GM11168 (cell line): ENCODE measurements around the gene EHBP1.

ENCODE experiments used
- in situ Hi-C: fragments of 300-500 bp; cut with MboI; formaldehyde crosslinking; loops from one replicate; pipeline ENCODE4 v1.12.0; 2022; ENCODE audit warnings: low sequenced_read_pairs; ENCODE audit not compliant: unreplicated experiment

The EHBP1 gene

GRCh38 chr2:62705007-62705829 is at the start of gene EHBP1:
TSS of gene EHBP1 (plus strand) at chr2:62705713. CDS start at chr2:62707192, 1,479 bp downstream.
- in situ Hi-C loops, result no loop called here

GRCh38 chr2:62657783-62658182 is 47.7 kb upstream of the EHBP1 start:
- in situ Hi-C loops, result no loop called here

DNA sequence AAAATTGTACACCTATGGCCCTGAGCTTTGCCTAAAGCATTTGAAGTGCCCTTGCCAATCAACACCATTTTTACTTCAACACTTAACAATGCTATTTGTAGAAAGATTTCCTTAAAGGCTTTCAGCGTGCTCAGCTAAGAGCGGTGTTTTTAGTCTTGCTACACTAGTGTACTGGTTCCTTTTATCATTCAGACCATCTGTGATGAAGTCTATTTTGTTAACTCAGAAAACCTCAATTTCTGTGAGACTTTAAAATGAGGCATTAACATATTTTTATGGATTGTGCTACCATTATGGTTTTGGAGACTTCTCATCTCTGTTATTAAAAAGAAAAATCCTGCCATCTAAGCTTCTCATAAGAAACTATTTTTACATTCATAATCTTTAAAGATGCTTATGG is 46.6 kb upstream of the EHBP1 start:
- in situ Hi-C loops, result no loop called here

DNA sequence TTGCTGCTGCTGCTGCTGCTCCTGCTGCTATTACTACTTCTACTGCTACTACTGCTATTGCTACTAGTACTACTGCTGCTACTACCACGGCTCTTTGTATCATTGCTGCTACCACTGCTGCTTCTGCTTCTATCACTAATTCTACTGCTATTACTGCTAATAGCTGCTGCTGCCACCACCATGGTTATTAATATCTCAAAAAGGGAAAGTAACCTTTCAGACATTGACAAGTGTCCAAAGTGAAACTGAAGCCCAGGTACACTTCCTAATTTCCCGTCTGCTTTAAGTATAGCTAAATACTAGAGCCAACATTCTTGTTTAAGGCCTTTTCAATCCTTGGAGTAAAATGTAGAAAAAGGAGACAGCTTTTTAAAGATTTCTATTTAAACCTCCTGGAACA is 45.4 kb upstream of the EHBP1 start:
- in situ Hi-C loops, result no loop called here

GRCh38 chr2:62660582-62661262 is 44.8 kb upstream of the EHBP1 start:
- in situ Hi-C loops, result no loop called here

GRCh38 chr2:62661263-62661635 is 44.3 kb upstream of the EHBP1 start:
- in situ Hi-C loops, result no loop called here

- in situ Hi-C loops, result no loop called here
Observed at GRCh38 chr2:62662131-62662530, 43.4 kb upstream of the EHBP1 start.

DNA sequence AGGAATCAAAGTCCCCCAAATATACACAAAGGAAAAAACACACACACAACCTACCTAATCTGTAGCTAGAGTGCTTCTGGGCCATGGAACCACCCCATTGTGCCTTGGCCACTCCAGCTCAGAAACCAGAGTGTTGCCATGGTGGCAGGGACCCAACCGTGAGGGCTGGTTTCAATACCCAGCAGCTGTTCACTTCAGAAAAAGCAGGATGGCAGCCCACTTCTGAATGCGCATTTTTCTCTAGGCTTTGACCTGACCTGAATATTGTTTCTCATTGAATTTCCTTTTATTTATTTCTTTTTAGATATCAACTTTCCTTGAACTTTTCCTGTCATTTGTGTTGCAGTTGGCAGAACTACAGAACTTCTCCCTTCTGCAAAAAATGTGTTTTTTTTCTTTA is 43.0 kb upstream of the EHBP1 start:
- in situ Hi-C loops, result no loop called here

GRCh38 chr2:62663411-62663810 is 42.1 kb upstream of the EHBP1 start:
- in situ Hi-C loops, result no loop called here

GRCh38 chr2:62663920-62664795 is 41.4 kb upstream of the EHBP1 start:
- in situ Hi-C loops, result no loop called here

DNA sequence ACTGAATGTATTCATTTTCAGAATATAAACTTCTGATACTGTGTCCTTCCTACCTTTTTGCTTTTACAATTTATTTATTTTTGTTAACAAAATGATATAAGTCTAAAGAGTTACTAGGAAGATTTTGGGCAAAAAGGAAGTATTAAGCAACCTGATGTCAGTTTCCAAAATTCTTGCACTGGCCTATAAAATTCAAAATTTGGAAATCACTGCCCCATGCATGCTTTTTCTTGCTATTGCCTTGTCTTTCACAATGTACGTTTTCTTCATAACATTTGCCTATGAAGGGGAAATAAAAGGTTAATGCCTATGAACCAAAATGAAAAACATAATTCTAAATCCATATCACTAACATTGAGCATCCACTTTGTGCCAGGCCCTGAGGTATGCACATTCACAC is 40.1 kb upstream of the EHBP1 start:
- in situ Hi-C loops, result no loop called here

- in situ Hi-C loops, result no loop called here
Observed at GRCh38 chr2:62669180-62669579, 36.3 kb upstream of the EHBP1 start.

DNA sequence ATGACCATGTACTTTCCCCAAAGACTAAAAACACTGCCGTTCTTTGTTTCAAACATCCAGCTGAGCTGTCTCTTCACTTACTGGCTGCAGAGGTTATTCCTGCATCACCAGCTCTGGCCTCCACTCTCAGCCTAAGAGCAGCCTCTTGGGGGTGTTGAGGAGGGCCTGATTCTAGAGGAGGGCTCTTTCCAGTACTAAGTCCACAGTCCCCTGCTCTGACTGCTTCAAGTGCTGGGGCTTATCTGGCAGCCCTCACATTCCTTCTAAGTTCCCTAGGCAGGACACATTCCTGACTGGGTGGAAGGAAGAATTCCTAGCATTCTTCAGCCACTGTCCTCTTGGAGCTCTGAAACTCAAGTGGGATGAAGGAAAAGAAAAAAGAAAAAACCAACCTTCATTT is 32.9 kb upstream of the EHBP1 start:
- in situ Hi-C loops, result no loop called here

- in situ Hi-C loops, result no loop called here
Observed at GRCh38 chr2:62675062-62675461, 30.5 kb upstream of the EHBP1 start.

GRCh38 chr2:62685256-62685655 is 20.3 kb upstream of the EHBP1 start:
- in situ Hi-C loops, result no loop called here

DNA sequence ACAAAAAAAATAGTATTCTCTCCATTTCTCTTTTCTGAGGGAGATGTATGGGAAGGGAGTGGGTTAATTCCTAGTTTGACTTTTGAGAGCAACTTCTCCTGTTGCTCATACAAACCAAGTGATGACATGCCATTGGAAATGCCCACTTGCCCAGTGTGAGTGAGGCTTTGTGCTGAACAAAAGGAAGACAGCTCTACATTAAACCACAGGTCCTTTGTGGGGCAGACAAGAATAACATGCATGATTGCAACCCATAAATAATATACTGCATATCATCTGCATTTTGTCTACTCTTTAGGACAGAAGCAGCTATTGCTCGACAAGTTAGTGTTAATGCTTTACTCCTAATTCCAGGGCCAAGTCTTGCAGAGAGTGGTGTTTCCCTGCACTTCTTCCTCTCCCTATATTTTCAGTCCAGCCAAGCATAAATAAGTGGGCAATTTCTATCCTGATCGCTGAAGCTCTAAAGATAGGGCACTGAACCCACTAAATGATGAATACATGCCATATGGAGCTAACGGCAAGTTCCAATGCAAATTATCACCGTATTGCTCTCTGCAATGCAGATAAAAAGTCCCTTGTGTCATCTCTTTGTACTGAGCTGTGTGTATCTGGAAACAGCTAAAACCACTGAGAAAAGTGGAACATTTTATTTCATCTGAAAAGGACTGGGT is 19.4 kb upstream of the EHBP1 start:
- in situ Hi-C loops, result no loop called here

DNA sequence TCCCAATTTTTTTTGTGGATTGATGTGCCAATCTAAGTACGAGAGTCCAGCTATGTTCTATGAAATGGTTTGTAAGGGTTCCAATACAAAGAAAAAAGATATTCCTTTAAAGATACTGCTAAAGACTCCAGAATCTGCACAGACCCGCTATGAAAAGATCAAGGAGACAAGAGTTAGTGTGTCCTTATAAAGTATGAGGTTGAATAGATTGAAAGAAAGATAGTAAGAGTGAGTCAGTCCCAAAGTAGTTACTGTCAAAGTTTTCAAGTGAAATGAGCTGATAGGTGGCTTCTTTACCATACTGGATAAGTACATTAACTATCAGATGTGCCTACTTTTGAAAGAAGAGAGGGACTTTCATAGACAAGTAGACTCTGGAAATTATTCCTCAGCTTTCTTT is 17.9 kb upstream of the EHBP1 start:
- in situ Hi-C loops, result no loop called here

GRCh38 chr2:62688771-62689170 is 16.7 kb upstream of the EHBP1 start:
- in situ Hi-C loops, result no loop called here

- in situ Hi-C loops, result no loop called here
Observed at GRCh38 chr2:62691186-62691585, 14.3 kb upstream of the EHBP1 start.

- in situ Hi-C loops, result no loop called here
Observed at GRCh38 chr2:62692225-62692624, 13.3 kb upstream of the EHBP1 start.
